GM21723 (cell line): Measurements from ENCODE around the gene PREPL.
"Not testable (repeated sequence)": the region's sequence is repeated elsewhere in the genome, so short reads cannot be mapped to it uniquely, and the experiment has no call there.

Experiments used
- ATAC-seq: cut with Tn5 transposase; IDR thresholded peaks from one replicate; pipeline ENCODE4 v1.9.1; 2021; ENCODE audit warnings: mild to moderate bottlenecking, moderate library complexity; ENCODE audit not compliant: unreplicated experiment

PREPL gene

GRCh38 chr2:44361330-44362206 lies at the start of gene PREPL, which contains the start of gene CAMKMT:
Gene PREPL, minus strand, starts transcription at chr2:44361494. Its CDS starts 15,152 bp downstream, at chr2:44346342.
Gene CAMKMT, plus strand, starts transcription at chr2:44361947.
- peak; percentile 82 for ATAC-seq

GRCh38 chr2:44398243-44398897 lies 37.1 kb upstream of the PREPL start:
- no peak for ATAC-seq

GRCh38 chr2:44397447-44398175 lies 36.3 kb upstream of the PREPL start:
- no peak for ATAC-seq

GRCh38 chr2:44392338-44392943 lies 31.1 kb upstream of the PREPL start:
- no peak for ATAC-seq

GRCh38 chr2:44389895-44390294 lies 28.6 kb upstream of the PREPL start:
- no peak for ATAC-seq

GRCh38 chr2:44388877-44389276 lies 27.6 kb upstream of the PREPL start:
- ATAC-seq: no peak

- ATAC-seq: not testable (repeated sequence)
These were observed 23.9 kb upstream of the PREPL start for GRCh38 chr2:44385226-44385625.

GRCh38 chr2:44377486-44377885 lies 16.2 kb upstream of the PREPL start:
- ATAC-seq: no peak

- no peak for ATAC-seq
These were observed 11.0 kb upstream of the PREPL start for GRCh38 chr2:44372246-44372645.

- ATAC-seq: no peak
These were observed 10.2 kb upstream of the PREPL start for GRCh38 chr2:44371445-44371844.

GRCh38 chr2:44369392-44369791 lies 8.1 kb upstream of the PREPL start:
- no peak for ATAC-seq

GRCh38 chr2:44367591-44367990 lies 6.3 kb upstream of the PREPL start:
- ATAC-seq: no peak

GRCh38 chr2:44364604-44365003 lies 3.3 kb upstream of the PREPL start:
- ATAC-seq: no peak

GRCh38 chr2:44362207-44363015 lies 1.1 kb upstream of the PREPL start:
- peak; percentile 33 for ATAC-seq

GRCh38 chr2:44360749-44361329 lies 455 bp downstream of the PREPL start:
- peak; percentile 15 for ATAC-seq

GRCh38 chr2:44358503-44358902 lies 2.8 kb downstream of the PREPL start:
- ATAC-seq: no peak

GRCh38 chr2:44354761-44355160 lies 6.5 kb downstream of the PREPL start:
- ATAC-seq: no peak

GRCh38 chr2:44352510-44352909 lies 8.8 kb downstream of the PREPL start:
- no peak for ATAC-seq

GRCh38 chr2:44351676-44352075 lies 9.6 kb downstream of the PREPL start:
- ATAC-seq: no peak

GRCh38 chr2:44351088-44351487 lies 10.2 kb downstream of the PREPL start:
- no peak for ATAC-seq
